Stimulated activated CD8-positive, alpha-beta memory T cell treated with anti-CD3 and anti-CD28 coated beads, Interleukin-15, amount 100 ng/mL, for 1 hour (primary cell): ENCODE measurements around the gene FDX2.

Experiments
- DNase-seq: peaks from one replicate; pipeline ENCODE4 v3.0.0-alpha.2; 2020; ENCODE audit warnings: low read depth

FDX2 gene

GRCh38 chr19:10332965-10333757 lies 17.3 kb upstream of the FDX2 start, which contains the start of gene RAVER1:
Gene RAVER1 (minus strand): TSS chr19:10333529. CDS start chr19:10333507, 22 bp downstream.
- DNase-seq: peak; percentile 95

GRCh38 chr19:10332158-10332964 lies 16.5 kb upstream of the FDX2 start:
- DNase-seq: no peak

- no peak for DNase-seq
Measured at GRCh38 chr19:10329555-10329954, 13.7 kb upstream of the FDX2 start.

- DNase-seq: no peak
Measured at GRCh38 chr19:10328558-10329429, 13.0 kb upstream of the FDX2 start.

- no peak for DNase-seq
Measured at GRCh38 chr19:10327793-10328192, 12.0 kb upstream of the FDX2 start.

GRCh38 chr19:10325732-10326131 lies 9.9 kb upstream of the FDX2 start:
- no peak for DNase-seq

- no peak for DNase-seq
Measured at GRCh38 chr19:10321874-10322835, 6.3 kb upstream of the FDX2 start.

- no peak for DNase-seq
Measured at GRCh38 chr19:10321417-10321797, 5.6 kb upstream of the FDX2 start.

GRCh38 chr19:10320602-10321416 lies 5.0 kb upstream of the FDX2 start:
- DNase-seq: no peak

- no peak for DNase-seq
Measured at GRCh38 chr19:10318807-10319682, 3.2 kb upstream of the FDX2 start.

GRCh38 chr19:10317857-10318462 lies 2.1 kb upstream of the FDX2 start:
- no peak for DNase-seq

- no peak for DNase-seq
Measured at GRCh38 chr19:10317045-10317856, 1.4 kb upstream of the FDX2 start.

GRCh38 chr19:10316229-10317044 lies 622 bp upstream of the FDX2 start:
- DNase-seq: no peak

- DNase-seq: no peak
Measured at GRCh38 chr19:10309423-10309822, 6.4 kb downstream of the FDX2 start, which contains the start of gene ZGLP1. Gene ZGLP1 (minus strand): TSS chr19:10309815.

- no peak for DNase-seq
Measured at GRCh38 chr19:10306327-10306726, 9.5 kb downstream of the FDX2 start.

- DNase-seq: no peak
Measured at GRCh38 chr19:10305139-10305806, 10.5 kb downstream of the FDX2 start.
